ENCODE results near the gene TMEM63C.

The TMEM63C gene

DNA sequence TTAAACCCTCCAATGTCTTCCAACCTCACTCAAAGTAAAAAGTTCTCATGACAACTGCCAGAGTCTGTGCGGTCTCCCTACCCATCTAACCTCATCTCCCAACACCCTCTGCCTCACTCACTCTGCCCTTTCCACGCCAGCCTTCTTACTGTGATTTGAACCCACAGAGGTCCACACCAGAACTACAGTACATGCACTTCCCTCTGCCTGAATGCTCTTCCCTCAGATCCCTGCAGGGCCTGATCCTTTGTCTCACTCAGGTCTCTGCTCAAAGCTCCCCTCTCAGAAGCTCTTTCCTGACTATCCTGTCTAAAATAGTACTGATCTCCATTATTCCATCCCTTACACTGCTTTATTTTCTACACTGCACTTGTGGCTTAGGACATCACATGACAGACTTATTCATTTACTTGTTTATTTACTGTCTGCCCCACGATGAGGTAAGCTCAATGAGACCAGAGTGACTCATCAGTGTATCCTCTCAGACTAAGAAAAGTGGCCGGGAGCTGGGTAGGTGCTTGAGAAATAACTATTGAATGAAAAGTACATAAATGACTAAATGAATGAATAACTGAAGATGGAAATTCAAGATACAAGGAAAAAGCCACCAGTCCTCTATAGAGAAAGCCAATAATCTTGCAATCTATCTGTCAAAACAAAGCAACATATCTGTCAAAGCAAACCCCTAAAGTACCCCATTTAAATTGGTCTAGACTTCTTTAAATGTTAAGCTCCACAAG, 122.0 kb downstream of the TMEM63C start:
- no peak overlapping the region for H3K4me2 ChIP-seq (ENCODE audit: low read depth, low read length, poor library complexity, severe bottlenecking)
- H2AFZ ChIP-seq (ENCODE audit: low read length), result no peak overlapping the region
- H3K4me1 ChIP-seq (ENCODE audit: insufficient read depth, low read length, poor library complexity, severe bottlenecking), result no peaks in the 10 kb centered on the region
- peaks cover 35% of the 10 kb centered on the region; the same call in 1 of the 2 replicates for H3K36me3 ChIP-seq (ENCODE audit: insufficient read depth, low read length)
- H3K9ac ChIP-seq (ENCODE audit: low read depth, low read length, poor library complexity, severe bottlenecking), result no peak overlapping the region
- no peaks in the 10 kb centered on the region for H3K9me2 ChIP-seq (replicated peaks; ENCODE audit: low read depth, low read length)
- H3K79me2 ChIP-seq (ENCODE audit: insufficient read depth, low read length), result no peaks in the 10 kb centered on the region
- H3K27me3 ChIP-seq (ENCODE audit: insufficient read depth, low read length, poor library complexity, severe bottlenecking), result no peaks in the 10 kb centered on the region
- no peaks in the 10 kb centered on the region for H3F3A ChIP-seq (ENCODE audit: low read depth)
- TF ChIP-seq EZH2phosphoT487 (IDR thresholded peaks at IDR 0.05; ENCODE audit: borderline replicate concordance), result no peak
- H4K20me1 ChIP-seq (ENCODE audit: insufficient read depth, low read length, poor library complexity, severe bottlenecking), result no peaks in the 10 kb centered on the region
- H3K9me3 ChIP-seq (ENCODE audit: insufficient read depth, low read depth, low read length), result no peaks in the 10 kb centered on the region
- no peak overlapping the region for H3K4me3 ChIP-seq (ENCODE audit: low read length, poor library complexity, severe bottlenecking)

- Histone ChIP-seq H3K9me2 (replicated peaks; ENCODE audit: low read depth, low read length) (no peaks in the 10 kb centered on the region), H3K9ac (ENCODE audit: low read depth, low read length, poor library complexity, severe bottlenecking) (no peak overlapping the region), H3K79me2 (ENCODE audit: insufficient read depth, low read length) (no peaks in the 10 kb centered on the region), H3K4me1 (ENCODE audit: insufficient read depth, low read length, poor library complexity, severe bottlenecking) (peaks cover 4% of the 10 kb centered on the region), H3F3A (ENCODE audit: low read depth) (no peaks in the 10 kb centered on the region), H3K4me2 (ENCODE audit: low read depth, low read length, poor library complexity, severe bottlenecking) (no peak overlapping the region), H3K9me3 (ENCODE audit: insufficient read depth, low read depth, low read length) (no peaks in the 10 kb centered on the region), H4K20me1 (ENCODE audit: insufficient read depth, low read length, poor library complexity, severe bottlenecking) (no peaks in the 10 kb centered on the region), H2AFZ (ENCODE audit: low read length) (no peak overlapping the region), H3K4me3 (ENCODE audit: low read length, poor library complexity, severe bottlenecking) (no peak overlapping the region), H3K27me3 (ENCODE audit: insufficient read depth, low read length, poor library complexity, severe bottlenecking) (no peaks in the 10 kb centered on the region), H3K36me3 (ENCODE audit: insufficient read depth, low read length) (peaks cover 27% of the 10 kb centered on the region; the same call in 1 of the 2 replicates)
- TF ChIP-seq, protein P1, sequence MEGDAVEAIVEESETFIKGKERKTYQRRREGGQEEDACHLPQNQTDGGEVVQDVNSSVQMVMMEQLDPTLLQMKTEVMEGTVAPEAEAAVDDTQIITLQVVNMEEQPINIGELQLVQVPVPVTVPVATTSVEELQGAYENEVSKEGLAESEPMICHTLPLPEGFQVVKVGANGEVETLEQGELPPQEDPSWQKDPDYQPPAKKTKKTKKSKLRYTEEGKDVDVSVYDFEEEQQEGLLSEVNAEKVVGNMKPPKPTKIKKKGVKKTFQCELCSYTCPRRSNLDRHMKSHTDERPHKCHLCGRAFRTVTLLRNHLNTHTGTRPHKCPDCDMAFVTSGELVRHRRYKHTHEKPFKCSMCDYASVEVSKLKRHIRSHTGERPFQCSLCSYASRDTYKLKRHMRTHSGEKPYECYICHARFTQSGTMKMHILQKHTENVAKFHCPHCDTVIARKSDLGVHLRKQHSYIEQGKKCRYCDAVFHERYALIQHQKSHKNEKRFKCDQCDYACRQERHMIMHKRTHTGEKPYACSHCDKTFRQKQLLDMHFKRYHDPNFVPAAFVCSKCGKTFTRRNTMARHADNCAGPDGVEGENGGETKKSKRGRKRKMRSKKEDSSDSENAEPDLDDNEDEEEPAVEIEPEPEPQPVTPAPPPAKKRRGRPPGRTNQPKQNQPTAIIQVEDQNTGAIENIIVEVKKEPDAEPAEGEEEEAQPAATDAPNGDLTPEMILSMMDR (conservative IDR thresholded peaks at IDR 0.05; ENCODE audit: low read length), result no peak
- no peak for TF ChIP-seq EZH2phosphoT487 (IDR thresholded peaks at IDR 0.05; ENCODE audit: borderline replicate concordance)
Observed at GRCh38 chr14:77305696-77306095, 124.1 kb downstream of the TMEM63C start.

- Histone ChIP-seq H3K4me1 (ENCODE audit: insufficient read depth, low read length, poor library complexity, severe bottlenecking) (peaks cover 4% of the 10 kb centered on the region), H3K4me2 (ENCODE audit: low read depth, low read length, poor library complexity, severe bottlenecking) (no peak overlapping the region)
- no peak for TF ChIP-seq EZH2phosphoT487 (IDR thresholded peaks at IDR 0.05; ENCODE audit: borderline replicate concordance)
- TF ChIP-seq, protein P1 (conservative IDR thresholded peaks at IDR 0.05; ENCODE audit: low read length), result no peak
Observed at GRCh38 chr14:77306416-77306815, 124.8 kb downstream of the TMEM63C start.

More at GRCh38 chr14:77306416-77306815, 124.8 kb downstream of the TMEM63C start:
- Histone ChIP-seq H3K9me3 (ENCODE audit: insufficient read depth, low read depth, low read length) (no peaks in the 10 kb centered on the region), H3K9me2 (replicated peaks; ENCODE audit: low read depth, low read length) (no peaks in the 10 kb centered on the region), H4K20me1 (ENCODE audit: insufficient read depth, low read length, poor library complexity, severe bottlenecking) (no peaks in the 10 kb centered on the region), H3K9ac (ENCODE audit: low read depth, low read length, poor library complexity, severe bottlenecking) (no peak overlapping the region), H3K27me3 (ENCODE audit: insufficient read depth, low read length, poor library complexity, severe bottlenecking) (no peaks in the 10 kb centered on the region), H3F3A (ENCODE audit: low read depth) (no peaks in the 10 kb centered on the region), H3K4me3 (ENCODE audit: low read length, poor library complexity, severe bottlenecking) (no peak overlapping the region), H3K79me2 (ENCODE audit: insufficient read depth, low read length) (no peaks in the 10 kb centered on the region), H2AFZ (ENCODE audit: low read length) (no peak overlapping the region), H3K36me3 (ENCODE audit: insufficient read depth, low read length) (peaks cover 28% of the 10 kb centered on the region)
